ENCODE measurements around the gene CBR3. TPM values are rescaled to one million over a fixed set of nuclear protein-coding genes. Genes with fewer than 3 reads are reported as not detected.

CBR3 gene
- total and polyA plus RNA-seq, 10 donors, result 1.4 to 4.5 (median 2.9) TPM

DNA sequence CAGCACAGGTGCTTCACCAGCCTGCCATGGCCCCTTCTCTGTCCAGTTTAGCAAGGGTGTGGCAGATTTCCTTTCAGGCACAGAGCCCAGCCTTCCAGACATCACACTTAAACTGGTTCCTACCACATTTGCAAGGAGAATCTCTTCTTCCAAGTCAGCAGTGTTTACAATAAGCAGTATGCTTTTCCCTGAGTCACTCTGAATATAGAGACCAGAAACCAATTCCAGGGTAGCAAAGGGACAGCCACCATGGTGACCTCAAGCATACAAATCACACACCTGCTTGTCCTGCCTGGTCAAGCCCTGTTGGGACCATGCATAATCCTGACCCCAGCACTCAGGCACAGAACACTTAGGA is 8.7 kb upstream of the CBR3 start:
- Histone ChIP-seq H3K27ac (peak overlapping the region in 1 of 8 donors; percentile 37), H3K4me1 (peaks cover 0 to 30% (median 6%) of the 10 kb centered on the region in 6 donors), H3K36me3 (no peaks in the 10 kb centered on the region), H3K9me3 (no peaks in the 10 kb centered on the region), H3K27me3 (replicated peaks in 1 of 7) (no peaks in the 10 kb centered on the region), H3K4me3 (no peak overlapping the region)
- TF ChIP-seq POLR2AphosphoS5 (IDR thresholded peaks at IDR 0.05) (no peak), POLR2A (IDR thresholded peaks at IDR 0.05) (no peak)
- TF ChIP-seq, protein P1, sequence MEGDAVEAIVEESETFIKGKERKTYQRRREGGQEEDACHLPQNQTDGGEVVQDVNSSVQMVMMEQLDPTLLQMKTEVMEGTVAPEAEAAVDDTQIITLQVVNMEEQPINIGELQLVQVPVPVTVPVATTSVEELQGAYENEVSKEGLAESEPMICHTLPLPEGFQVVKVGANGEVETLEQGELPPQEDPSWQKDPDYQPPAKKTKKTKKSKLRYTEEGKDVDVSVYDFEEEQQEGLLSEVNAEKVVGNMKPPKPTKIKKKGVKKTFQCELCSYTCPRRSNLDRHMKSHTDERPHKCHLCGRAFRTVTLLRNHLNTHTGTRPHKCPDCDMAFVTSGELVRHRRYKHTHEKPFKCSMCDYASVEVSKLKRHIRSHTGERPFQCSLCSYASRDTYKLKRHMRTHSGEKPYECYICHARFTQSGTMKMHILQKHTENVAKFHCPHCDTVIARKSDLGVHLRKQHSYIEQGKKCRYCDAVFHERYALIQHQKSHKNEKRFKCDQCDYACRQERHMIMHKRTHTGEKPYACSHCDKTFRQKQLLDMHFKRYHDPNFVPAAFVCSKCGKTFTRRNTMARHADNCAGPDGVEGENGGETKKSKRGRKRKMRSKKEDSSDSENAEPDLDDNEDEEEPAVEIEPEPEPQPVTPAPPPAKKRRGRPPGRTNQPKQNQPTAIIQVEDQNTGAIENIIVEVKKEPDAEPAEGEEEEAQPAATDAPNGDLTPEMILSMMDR (IDR thresholded peaks at IDR 0.05 in 8 of 11, conservative IDR thresholded peaks at IDR 0.05 in 3 of 11), result no peak
- no peak for DNase-seq
- intact Hi-C loops (cut with DNase I; ENCODE audit: low total_unique reads), result no loop called here

DNA sequence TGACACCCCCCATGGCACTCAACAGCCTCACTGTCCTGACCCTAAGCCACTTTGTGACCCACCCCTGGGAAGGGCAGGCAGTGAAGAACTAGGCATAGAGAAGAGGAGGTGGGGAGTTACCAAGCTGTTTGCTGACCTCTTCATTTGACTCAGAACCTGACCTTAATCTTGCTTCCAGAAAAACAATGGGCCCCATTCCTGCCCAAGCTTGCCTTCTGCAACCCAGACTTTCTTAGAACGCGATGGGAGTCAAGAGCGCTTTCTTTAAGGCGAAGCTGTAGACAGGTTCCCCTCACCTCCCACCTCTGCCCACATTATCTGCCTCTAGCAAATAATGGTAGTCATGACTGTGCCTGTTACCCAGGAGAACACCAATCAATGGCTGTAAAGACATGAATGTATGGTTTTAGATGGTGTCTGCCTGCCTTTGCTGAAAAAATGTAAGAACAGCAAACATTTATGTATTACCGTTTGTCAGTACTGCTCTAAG is 8.2 kb upstream of the CBR3 start:
- DNase-seq, result no peak
- no peak for TF ChIP-seq POLR2A (IDR thresholded peaks at IDR 0.05)
- TF ChIP-seq, protein P1 (IDR thresholded peaks at IDR 0.05 in 8 of 11, conservative IDR thresholded peaks at IDR 0.05 in 3 of 11), result no peak

DNA sequence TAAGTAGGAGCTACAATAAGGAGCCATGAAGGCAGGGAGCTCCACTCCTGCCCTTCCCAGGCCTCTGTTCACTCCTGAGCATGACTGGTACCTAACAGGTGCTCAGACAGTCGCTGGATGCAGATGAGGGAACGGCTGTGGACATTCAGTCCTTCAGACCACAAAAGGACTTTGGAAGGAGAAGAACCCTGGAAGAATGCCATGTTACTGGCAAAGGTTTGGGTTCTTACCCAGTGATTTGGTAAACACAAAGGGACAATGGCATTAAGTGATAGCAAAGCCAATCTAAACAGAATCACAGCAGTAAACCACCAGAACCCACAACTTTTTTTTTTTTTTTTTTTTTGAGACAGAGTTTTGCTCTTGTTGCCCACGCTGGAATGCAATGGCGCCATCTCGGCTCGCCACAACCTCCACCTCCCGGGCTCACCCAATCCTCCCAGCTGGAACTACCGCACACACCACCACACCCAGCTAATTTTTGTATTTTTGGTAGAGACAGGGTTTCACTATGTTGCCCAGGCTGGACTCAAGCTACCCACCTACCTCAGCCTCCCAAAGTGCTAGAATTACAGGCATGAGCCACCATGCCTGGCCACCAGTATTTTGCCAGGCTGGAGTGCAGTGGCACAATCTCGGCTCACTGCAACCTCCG is 7.5 kb upstream of the CBR3 start:
- H3K27ac ChIP-seq, result no peak overlapping the region
- WGBS, 5 donors, result 83 to 96% (median 86%) methylated on average over 10 of the region's 10 CpGs
- no peak overlapping the region for H3K4me3 ChIP-seq
- peaks cover 0 to 30% (median 6%) of the 10 kb centered on the region in 6 donors for H3K4me1 ChIP-seq
- no peak for DNase-seq
- no peaks in the 10 kb centered on the region for H3K36me3 ChIP-seq
- no peaks in the 10 kb centered on the region for H3K27me3 ChIP-seq (replicated peaks in 1 of 7)
- intact Hi-C loops (cut with DNase I; ENCODE audit: low total_unique reads), result no loop called here
- no peaks in the 10 kb centered on the region for H3K9me3 ChIP-seq
- TF ChIP-seq POLR2A (IDR thresholded peaks at IDR 0.05) (no peak), POLR2AphosphoS5 (IDR thresholded peaks at IDR 0.05) (no peak)
- TF ChIP-seq, protein P1 (IDR thresholded peaks at IDR 0.05 in 8 of 11, conservative IDR thresholded peaks at IDR 0.05 in 3 of 11), result no peak

More for the DNA sequence above, 8.2 kb upstream of the CBR3 start:
- Histone ChIP-seq H3K4me3 (no peak overlapping the region), H3K4me1 (peaks cover 0 to 30% (median 6%) of the 10 kb centered on the region in 6 donors), H3K36me3 (no peaks in the 10 kb centered on the region), H3K27ac (no peak overlapping the region), H3K27me3 (replicated peaks in 1 of 7) (no peaks in the 10 kb centered on the region), H3K9me3 (no peaks in the 10 kb centered on the region)
- 95 to 99% (median 98%) methylated on average over 5 of the region's 5 CpGs for WGBS, 5 donors
- intact Hi-C loops (cut with DNase I; ENCODE audit: low total_unique reads), result no loop called here

DNA sequence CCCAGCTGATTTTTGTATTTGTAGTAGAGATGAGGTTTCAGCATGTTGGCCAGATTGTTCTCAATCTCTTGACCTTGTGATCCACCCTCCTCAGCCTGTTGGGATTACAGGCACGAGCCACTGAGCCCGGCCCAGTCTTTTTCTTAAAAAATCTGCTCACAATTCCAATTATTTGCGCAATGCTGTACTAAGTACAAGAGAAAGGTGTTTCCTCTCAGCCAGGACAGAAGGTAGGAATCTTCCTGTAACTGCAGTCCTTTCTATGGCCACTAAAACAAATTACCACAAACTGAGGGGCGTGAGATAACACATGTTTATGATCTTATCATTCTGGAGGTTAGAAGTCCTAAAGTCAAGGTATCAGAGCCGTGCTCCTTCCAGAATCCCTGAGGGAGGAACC is 6.9 kb upstream of the CBR3 start:
- WGBS, 5 donors, result 77 to 87% (median 83%) methylated on average over 5 of the region's 5 CpGs
- TF ChIP-seq POLR2A (IDR thresholded peaks at IDR 0.05) (no peak), POLR2AphosphoS5 (IDR thresholded peaks at IDR 0.05) (no peak)
- TF ChIP-seq, protein P1 (IDR thresholded peaks at IDR 0.05 in 8 of 11, conservative IDR thresholded peaks at IDR 0.05 in 3 of 11), result no peak
- no peaks in the 10 kb centered on the region for H3K36me3 ChIP-seq
- no peak overlapping the region for H3K27ac ChIP-seq
- no peak overlapping the region for H3K4me3 ChIP-seq
- no peaks in the 10 kb centered on the region for H3K9me3 ChIP-seq
- H3K4me1 ChIP-seq, result peaks cover 0 to 30% (median 6%) of the 10 kb centered on the region in 6 donors
- peaks cover 0 to 4% (median 0%) of the 10 kb centered on the region in 7 donors for H3K27me3 ChIP-seq (replicated peaks in 1 of 7)
- DNase-seq, result no peak
- intact Hi-C loops (cut with DNase I; ENCODE audit: low total_unique reads), result no loop called here

All from spleen (tissue), 11 donors.